HG03135 (cell line): ENCODE results near the gene TMEM54.

Experiments
- ATAC-seq: cut with Tn5 transposase; IDR thresholded peaks from one replicate; pipeline ENCODE4 v1.9.1; 2021; ENCODE audit warnings: mild to moderate bottlenecking, moderate library complexity; ENCODE audit not compliant: unreplicated experiment

Gene TMEM54, protein sequence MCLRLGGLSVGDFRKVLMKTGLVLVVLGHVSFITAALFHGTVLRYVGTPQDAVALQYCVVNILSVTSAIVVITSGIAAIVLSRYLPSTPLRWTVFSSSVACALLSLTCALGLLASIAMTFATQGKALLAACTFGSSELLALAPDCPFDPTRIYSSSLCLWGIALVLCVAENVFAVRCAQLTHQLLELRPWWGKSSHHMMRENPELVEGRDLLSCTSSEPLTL

DNA sequence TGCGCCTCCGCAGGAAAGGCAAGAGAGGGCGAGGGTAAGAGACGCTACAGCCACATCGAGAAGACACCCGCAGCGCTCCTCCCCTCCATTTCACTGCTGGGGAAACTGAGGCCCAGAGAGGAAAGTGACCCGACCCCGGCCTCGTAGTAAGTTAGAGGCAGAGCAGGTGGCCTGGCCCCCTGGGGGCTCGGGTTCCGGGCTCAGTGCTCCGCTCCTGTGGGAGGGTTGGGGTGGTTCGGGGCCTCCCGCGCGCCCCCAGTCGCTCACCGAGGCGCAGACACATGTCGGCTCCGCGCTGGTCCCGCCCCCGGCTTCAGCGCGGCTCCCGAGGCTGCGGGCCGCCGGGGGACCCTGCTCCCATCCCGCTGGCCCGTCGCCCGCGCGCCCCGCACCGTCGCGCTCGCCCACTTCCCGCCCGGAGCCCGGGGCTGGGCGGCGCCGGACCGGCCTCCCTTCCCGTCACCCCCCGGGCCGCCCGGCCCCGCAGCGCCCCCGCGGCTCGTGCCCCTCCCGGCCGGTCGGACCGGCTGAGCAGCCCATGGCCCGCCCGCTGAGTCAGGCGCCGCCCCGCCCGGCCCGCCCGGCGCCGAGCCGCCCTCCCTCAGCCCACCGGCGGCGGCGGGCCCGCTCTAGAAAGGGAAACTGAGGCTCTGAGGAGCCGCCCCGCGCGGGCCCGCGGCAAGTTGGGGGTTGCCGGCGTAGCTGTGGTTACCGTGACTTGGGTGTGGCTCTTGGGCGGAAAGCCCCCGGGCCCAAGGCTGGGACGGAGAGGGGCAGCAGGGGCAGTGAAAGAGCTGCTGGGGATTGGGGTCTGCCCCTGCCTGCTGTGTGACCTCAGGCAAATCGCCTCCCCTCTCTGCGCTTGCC is at the start of gene TMEM54:
TMEM54 (minus strand) TSS at position 434 of the 867 bp plus-strand sequence; CDS start at position 283, 151 bp downstream.
- ATAC-seq, result no peak

DNA sequence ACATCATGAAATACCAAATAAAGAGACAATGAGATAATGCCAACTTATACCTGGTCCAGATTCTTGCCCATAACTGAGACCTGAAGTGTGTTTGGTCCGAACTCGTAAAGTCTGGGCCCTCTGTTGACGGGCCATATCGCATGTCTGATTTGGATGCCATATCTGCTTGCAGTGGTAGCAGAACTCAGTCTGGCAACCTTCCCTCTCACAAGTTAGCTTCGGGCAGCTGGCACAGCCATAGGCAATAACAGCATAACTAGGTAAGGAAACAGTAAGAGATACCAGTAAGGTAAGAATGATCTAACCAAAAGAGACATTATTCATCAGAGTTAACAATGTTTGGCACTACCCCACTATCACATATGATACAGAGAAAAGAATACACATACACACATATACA is 48.3 kb upstream of the TMEM54 start:
- no peak for ATAC-seq

DNA sequence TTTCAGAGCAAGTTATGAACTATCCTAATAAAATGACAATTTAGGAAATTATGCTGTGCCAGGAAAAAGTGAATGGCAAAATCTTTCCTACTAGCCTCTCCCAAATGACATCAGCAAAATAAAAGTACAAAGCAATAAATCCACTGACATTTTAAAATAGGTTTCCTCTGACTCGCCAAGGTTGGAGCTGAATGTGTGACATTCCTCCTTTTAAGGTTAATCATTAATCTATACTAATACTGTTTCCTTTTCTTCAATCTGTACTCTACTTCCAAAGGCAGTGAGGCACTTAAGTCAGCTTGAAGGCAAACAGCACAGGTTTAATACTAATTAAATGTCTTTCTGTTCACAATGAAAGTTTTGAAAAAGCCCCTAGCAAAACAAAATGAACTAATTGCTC is 47.7 kb upstream of the TMEM54 start:
- no peak for ATAC-seq

DNA sequence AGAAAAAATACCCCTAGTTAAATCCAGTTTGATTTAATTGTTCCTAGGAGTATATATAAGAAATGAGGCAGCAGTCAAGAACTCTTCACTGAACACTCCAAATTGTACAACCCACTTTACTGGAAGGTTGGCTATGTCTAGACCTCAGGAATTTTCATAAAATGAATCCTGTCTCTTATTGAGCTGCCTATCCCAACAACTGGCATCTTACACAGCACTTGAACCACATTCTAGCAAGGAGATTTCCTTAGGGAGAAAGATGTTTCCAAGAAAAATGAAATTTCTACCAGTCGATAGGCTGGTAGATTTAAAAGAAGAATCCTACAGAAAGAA is 47.2 kb upstream of the TMEM54 start:
- ATAC-seq, result no peak

DNA sequence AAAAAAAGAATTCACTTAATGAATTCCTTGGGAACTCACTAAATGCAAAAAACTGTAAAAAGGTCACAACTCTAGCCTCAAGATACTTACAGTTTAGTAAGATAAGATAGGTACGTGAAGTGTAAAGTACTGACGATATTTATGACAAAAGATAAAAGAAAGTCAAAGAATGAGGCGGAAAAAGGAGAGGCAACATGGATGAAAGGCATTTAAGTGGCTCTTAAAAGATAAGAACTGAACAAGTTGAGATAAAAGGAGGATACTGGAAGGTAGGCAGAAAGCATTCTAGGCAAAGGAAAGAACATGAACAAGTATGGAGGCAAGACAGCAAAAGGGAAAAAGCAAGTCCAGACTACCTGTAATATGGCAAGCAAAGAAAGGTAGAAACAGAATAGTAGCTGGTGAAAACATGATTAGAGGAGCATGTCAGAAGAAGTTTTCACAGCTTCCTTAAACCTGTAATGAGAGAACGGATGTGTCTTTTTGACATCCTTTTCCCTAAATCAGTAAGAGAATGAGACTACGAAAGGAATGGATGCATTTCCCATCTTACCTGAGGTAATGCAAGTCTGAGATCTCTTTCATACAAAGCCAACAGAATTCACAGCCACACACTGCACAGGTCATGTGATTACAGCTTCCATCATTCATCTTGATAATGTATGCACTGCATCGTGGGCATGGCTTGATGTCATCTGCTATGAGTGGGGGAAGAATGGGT is 46.6 kb upstream of the TMEM54 start:
- ATAC-seq, result no peak

DNA sequence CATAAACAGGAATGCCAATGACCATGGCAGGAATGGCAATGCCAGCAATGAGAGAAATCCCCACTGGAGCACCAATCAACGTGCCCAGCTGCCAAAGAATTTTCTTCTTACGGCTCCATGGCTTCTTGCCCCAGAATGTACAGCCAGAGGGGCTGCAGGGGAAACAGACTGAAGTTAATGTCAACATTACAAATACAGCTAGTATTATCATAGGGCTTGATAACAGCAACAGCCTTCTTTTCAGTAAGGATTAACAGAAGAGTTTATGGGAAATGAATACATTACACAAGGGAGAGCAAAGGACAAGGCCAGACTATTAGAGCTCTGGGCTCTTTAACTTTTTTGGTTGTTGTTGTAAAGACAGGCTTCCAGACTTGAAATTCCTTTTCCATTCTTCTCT is 45.2 kb upstream of the TMEM54 start:
- no peak for ATAC-seq

DNA sequence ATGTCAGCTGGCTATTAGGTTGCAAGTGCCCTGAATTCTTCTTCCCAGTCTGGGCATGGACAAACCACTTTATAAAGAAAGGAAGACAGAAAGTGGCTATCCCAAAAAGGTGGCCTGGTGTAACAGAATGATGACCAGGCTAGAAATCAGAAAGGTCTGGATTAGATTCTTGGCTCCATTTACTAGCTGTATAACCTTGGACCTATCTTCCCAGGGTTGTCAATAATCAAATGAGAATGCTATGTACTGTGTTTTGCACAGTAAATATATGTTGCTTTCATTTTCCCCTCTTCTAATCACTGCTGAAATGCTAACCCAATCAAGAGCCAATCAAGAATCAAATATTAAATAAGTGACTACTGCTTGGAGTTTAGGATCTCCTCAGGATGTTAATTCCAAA is 43.0 kb upstream of the TMEM54 start:
- ATAC-seq, result no peak

DNA sequence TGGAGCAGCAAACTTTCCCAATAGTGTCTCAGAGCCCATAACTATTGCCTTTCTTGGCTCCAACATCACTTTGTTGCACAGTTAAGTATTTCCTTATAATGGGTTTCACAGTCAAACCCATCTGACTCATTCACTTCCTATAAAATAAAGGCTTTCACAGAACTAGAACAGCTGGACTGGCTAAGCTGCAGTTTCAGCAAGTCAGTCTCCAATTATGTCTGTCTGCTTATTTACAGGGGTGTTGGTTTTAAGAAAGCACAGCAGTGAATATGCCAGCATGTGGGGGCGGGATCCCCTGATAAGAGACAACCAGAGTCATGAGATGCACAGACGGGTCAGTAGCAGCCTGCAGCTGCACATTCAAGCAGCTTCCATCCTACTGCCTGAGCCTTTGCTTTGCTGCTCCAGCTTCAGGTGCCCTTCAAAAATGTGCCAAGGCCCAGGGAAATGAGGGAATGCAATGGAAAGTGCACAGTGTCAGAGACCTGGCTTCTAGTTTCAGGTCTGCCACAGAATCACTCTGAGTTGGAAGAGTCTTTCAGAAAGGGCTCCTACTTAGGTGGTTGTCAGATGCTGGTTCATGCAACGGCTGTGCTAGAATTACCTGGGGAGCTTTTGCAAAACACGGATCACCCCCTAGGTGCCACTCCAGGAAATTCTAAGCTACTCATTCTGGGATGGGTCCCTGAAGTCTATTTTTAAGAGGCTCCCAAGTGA is 38.6 kb upstream of the TMEM54 start:
- no peak for ATAC-seq

DNA sequence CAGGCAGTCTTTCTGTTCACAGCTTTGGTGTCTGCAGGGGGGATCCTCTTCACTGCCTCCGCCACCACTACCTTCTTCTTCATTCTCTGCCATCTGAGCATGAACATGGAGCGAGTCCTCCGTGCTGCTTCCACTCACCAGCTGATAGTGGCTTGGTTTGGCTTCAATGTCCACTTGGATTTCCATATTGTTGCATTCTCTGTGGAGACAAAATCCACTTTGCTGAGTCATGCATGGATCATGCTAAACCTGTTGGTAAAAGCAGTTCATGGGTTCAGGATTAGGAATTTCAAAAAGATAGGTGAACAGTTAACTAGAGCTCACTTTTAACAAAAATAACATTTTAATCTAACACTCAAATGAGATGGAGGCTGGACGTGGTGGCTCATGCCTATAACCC is 35.9 kb upstream of the TMEM54 start:
- no peak for ATAC-seq

DNA sequence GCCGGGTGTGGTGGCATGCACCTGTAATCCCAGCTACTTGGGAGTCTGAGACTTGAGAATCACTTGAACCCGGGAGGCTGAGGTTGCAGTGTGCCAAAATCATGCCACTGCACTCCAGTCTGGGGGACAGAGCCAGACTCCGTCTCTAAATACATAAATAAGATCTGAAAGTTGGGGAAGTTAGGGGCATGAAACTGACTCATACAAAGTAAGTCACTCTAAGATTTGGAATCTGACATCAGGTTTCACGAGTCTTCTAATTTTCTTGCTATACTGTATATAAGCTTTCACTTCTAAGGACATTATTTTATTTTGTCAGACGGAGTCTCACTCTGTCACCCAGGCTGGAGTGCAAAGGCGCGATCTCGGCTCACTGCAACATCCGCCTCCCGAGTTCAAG is 33.3 kb upstream of the TMEM54 start:
- ATAC-seq, result no peak

DNA sequence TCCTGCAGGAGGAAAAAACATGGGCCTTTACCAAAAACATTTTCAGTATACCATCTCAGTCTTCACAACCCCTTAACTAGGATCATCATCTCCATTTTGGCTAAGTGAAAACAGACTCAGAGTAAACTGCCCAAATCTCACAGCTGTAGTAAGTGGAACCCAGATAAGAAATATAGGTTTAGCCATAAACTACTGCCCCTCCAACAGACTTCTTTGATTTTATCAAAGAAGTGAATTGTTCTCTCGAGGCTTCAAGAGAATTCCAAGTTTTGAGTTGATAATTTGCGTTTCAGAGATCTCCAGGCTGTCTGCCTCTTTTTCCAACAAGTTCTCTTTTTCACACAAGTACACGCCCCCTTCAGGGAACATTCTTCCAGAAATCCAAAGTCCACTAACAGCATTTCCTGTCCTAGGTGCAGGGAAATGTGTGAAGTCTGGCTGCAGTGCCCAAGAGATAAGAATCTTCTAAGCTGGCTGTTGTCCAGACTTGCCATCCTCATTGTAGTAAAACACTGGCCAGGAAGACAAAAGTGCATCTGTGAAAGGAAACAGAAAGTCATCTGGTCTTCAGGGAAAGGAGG is 32.6 kb upstream of the TMEM54 start:
- no peak for ATAC-seq

DNA sequence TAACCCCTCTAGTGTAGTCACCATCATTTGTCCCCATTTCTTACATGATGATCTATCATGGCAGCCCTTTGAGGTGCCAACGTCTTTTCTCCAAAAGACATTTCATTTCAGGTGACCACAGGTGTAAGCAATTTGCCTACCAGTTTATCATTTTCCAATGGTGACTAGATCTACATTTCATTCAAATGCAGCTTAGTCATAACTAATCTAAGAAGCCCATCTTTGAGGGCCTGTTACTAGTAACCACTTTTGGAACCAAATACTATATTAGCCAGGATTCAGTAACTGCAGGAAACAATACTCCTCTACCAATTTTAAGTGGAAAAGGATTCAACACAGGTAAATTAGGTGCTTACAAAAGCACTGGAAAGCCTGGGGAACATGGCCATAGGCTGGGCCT is 30.6 kb upstream of the TMEM54 start:
- ATAC-seq, result no peak

DNA sequence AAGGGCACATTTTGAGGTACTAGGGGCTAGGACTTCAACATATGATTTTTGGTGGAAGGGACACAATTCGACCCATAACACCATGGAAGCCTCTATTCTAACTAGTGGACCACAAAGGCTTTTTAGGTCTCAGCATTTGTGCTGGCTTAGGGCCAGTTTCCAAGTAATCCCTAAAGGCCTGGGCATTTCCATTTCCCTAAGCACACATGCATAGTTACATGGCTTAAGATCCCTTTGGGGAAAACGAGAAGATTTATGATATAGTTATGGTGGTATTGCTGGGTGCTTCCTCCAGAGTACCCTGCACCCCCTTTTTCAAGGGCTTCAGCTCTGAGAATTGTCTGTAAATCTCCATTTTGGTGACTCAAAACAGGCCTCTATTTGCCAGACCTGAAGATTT is 28.2 kb upstream of the TMEM54 start:
- ATAC-seq, result no peak

DNA sequence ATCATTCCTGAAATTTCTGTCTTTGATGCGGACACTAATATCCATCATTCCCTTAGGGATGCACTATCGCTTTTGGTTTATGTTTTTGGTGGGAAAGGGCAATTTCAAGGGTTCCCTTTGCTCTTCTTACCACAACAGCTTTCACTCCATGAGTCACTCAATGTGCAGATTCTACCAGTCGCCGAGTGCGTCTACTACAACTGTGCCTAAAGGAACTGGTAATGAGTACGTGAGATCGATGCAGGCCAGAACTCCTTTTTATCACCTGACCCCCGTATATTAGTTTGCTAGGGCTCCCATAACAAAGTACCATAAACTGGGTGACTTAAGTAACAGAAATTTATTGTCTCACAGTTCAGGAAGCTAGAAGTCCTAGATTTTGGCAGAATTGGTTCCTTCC is 27.5 kb upstream of the TMEM54 start:
- no peak for ATAC-seq

DNA sequence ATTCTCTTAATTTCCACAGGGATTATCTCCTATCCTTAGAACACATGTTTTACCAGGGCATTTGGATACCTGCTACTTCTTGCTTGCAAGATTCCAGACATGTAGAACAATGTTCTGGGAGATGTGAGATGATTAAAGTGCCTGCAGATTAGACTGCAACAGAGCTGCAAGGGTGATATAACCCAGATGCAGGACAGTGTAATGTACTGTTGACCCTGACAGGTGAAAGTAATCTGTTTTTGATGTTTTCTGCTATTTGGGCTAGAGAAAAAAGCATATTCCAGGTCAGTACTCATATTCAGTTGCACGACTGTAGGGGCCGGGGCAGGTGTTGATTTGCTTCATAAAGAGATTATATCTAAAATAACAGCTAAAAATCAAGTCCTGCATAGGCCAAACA is 27.1 kb upstream of the TMEM54 start:
- ATAC-seq, result no peak

DNA sequence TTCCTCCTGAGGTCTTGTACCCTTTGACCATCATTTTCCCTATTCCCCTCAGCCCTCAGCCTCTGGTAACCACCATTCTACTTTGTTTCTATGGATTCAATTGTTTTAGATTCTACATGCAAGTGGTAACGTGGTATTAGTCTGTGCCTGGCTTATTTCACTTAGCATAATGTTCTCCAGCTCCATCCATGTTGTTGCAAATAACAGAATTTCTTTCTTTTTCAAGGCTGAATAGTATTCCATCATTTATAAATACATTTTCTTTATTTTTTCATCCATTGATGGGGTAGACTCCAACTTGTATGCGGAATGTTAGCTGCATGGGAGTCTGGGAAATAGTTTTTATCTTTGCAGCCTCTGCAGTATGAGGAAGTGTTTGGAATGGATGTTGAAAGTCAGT is 26.3 kb upstream of the TMEM54 start:
- no peak for ATAC-seq

DNA sequence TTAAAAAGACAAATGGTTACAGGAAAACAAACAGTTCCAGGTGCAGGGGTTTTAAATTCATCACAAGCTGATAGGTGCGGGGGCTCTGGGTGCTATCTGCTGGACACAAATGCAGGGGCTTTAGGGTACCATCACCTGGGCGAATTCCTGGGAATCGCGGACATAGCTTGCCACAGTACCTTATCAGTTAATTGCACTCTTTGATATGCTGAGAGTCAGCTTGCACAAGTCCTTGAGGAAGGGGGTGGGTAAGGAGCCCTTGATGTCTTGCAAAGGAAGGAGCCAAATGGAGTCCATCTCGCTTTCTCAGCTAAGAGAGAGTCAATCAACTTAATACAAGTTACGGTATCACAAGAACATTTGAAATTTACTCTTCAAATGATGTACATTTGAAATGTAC is 25.4 kb upstream of the TMEM54 start:
- ATAC-seq, result no peak

DNA sequence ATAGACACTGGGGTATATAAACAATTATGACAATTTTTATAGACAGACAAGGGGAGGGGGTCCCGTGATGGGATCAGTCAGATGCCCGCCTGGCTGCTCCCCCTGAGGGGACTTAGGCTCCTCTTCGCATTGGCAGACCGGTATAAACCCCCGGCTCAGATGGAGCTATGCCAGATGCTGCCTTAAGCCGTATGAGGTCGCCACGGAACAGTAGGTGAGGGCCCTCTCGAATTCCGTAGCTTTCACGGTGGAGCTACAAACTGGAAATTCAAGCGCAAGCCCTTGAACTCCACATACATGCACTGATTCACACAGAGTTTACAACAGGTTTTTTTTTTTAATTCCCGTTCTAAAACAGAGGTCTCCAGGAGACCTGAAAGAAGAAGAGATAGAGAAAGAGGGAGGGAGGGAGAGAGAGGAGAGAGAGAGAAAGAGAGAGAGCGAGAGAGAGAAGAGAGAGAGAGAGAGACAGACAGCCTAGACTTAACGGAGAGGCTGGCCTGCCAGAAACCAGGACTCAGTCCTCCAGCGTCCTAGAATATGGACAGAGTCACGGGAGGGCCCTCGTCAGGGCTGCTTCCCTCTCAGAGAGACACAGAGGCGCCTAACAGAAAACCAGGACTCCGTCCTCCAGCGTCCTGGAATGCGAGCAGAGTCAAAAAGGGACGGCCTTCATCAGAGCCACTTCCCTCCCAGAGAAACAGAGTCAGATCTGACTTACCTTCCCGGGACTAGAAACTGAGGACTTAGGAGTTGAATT is 24.4 kb upstream of the TMEM54 start:
- ATAC-seq, result no peak

DNA sequence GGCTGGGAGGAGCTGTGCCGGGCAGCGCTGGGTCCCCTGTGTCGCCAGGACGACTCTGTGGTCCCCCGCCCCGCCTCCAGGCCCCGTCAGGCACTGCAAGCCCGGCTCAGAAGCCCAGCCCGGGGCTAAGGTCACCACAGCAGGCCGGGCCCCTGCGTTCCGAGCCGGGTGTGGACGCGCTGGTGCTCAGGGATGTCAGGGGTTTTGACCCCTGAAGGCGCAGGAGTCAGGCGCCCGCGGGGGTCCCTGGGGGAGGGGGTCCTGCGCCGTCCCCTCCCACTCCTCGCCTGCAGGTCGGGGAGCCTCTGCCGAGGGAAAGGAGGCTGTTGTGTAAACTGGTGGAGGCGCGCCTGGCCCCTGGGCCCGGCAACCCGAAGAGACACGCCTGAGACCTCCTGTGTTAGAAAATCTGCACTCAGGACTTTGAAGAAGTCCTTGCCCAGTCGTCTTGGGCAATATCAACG is 23.7 kb upstream of the TMEM54 start:
- no peak for ATAC-seq

DNA sequence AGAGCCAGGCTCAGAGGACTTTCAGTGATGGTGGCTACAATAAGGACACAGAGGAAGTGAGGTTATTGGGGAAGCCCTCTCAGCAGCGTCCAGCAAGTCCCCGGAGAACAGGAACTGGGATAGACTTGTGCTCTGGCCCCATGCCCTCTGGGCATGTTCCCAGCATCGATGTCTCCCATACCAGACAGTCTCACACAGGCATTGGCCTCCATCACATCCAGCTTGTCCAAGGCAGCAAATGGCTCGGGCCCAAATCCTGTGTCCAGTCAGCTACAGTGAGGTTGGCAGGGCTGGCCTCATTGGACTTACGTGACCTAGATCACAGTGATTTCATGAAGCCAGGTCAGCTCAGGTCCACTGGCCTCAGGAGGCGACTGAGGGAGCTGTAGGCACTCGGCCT is 19.6 kb upstream of the TMEM54 start:
- no peak for ATAC-seq
